Measurements from ENCODE around the gene PVRIG. TPM values are rescaled to one million over a fixed set of nuclear protein-coding genes. Genes with fewer than 3 reads are reported as not detected.
"Not testable (repeated sequence)": the region's sequence is repeated elsewhere in the genome, so short reads cannot be mapped to it uniquely, and the experiment has no call there.

The PVRIG gene
- total RNA-seq, 2 experiments from 2014 or later, result 30.1 to 33.2 TPM

- no peaks in the 10 kb centered on the region for H3K9me3 Mint-ChIP-seq
- H3K27ac ChIP-seq (ENCODE audit: low read depth in 1 of 2, low read length in 2 of 2), result no peak overlapping the region
- H3K9me3 ChIP-seq (ENCODE audit: control insufficient read depth in 1 of 2, insufficient read depth in 1 of 2, low read length in 2 of 2), result no peaks in the 10 kb centered on the region
- POLR2A ChIA-PET, result no interaction called here
- ATAC-seq (ENCODE audit: poor library complexity) (no peak), DNase-seq (no peak)
- no peaks in the 10 kb centered on the region for H3K27me3 ChIP-seq (ENCODE audit: control insufficient read depth in 1 of 2, insufficient read depth in 2 of 2, low read length in 2 of 2)
- peaks cover 5% of the 10 kb centered on the region for H3K4me1 Mint-ChIP-seq (ENCODE audit: low read depth)
- H3K4me3 Mint-ChIP-seq, result no peak overlapping the region
- no peak overlapping the region for H3K4me3 ChIP-seq (ENCODE audit: low read length)
- CTCF ChIA-PET, result no interaction called here
- H3K4me1 ChIP-seq (ENCODE audit: insufficient read depth, low read length), result peaks cover 8% of the 10 kb centered on the region
- intact Hi-C loops (cut with DNase I, micrococcal nuclease), result no loop called here
- H3K36me3 Mint-ChIP-seq (ENCODE audit: low read depth), result no peaks in the 10 kb centered on the region
- H3K27me3 Mint-ChIP-seq, result no peaks in the 10 kb centered on the region
- no peak for TF ChIP-seq CTCF (IDR thresholded peaks at IDR 0.05)
- no peaks in the 10 kb centered on the region for H3K36me3 ChIP-seq (ENCODE audit: insufficient read depth, low read length)
- H3K27ac Mint-ChIP-seq, result no peak overlapping the region
Measured at GRCh38 chr7:100247152-100247757, 27.5 kb downstream of the PVRIG start.

GRCh38 chr7:100248483-100248882 lies 28.7 kb downstream of the PVRIG start:
- CTCF ChIA-PET, result no interaction called here
- peaks cover 3% of the 10 kb centered on the region for H3K4me1 Mint-ChIP-seq (ENCODE audit: low read depth)

GRCh38 chr7:100257017-100257416 lies 37.3 kb downstream of the PVRIG start:
- ATAC-seq (ENCODE audit: poor library complexity), result no peak
- CTCF ChIA-PET, result no interaction called here

More at GRCh38 chr7:100248483-100248882, 28.7 kb downstream of the PVRIG start:
- Mint-ChIP-seq H3K27me3 (no peaks in the 10 kb centered on the region), H3K9me3 (no peaks in the 10 kb centered on the region), H3K27ac (no peak overlapping the region), H3K36me3 (ENCODE audit: low read depth) (no peaks in the 10 kb centered on the region), H3K4me3 (no peak overlapping the region)
- intact Hi-C loops (cut with DNase I, micrococcal nuclease), result no loop called here
- ATAC-seq (ENCODE audit: poor library complexity), result no peak
- Histone ChIP-seq H3K4me1 (ENCODE audit: insufficient read depth, low read length) (peaks cover 6% of the 10 kb centered on the region), H3K27ac (ENCODE audit: low read depth in 1 of 2, low read length in 2 of 2) (no peak overlapping the region), H3K27me3 (ENCODE audit: control insufficient read depth in 1 of 2, insufficient read depth in 2 of 2, low read length in 2 of 2) (no peaks in the 10 kb centered on the region), H3K9me3 (ENCODE audit: control insufficient read depth in 1 of 2, insufficient read depth in 1 of 2, low read length in 2 of 2) (no peaks in the 10 kb centered on the region), H3K36me3 (ENCODE audit: insufficient read depth, low read length) (no peaks in the 10 kb centered on the region), H3K4me3 (ENCODE audit: low read length) (no peak overlapping the region)
- no peak for TF ChIP-seq CTCF (IDR thresholded peaks at IDR 0.05)
- DNase-seq, result no peak
- POLR2A ChIA-PET, result no interaction called here

GRCh38 chr7:100259984-100260383 lies 40.2 kb downstream of the PVRIG start:
- H3K4me1 Mint-ChIP-seq (ENCODE audit: low read depth); H3K36me3 ChIP-seq (ENCODE audit: insufficient read depth, low read length); H3K4me1 ChIP-seq (ENCODE audit: insufficient read depth, low read length); H3K9me3 ChIP-seq (ENCODE audit: control insufficient read depth in 1 of 2, insufficient read depth in 1 of 2, low read length in 2 of 2); DNase-seq; H3K36me3 Mint-ChIP-seq (ENCODE audit: low read depth); ATAC-seq (ENCODE audit: poor library complexity); intact Hi-C loops (cut with DNase I, micrococcal nuclease); H3K4me3 Mint-ChIP-seq; CTCF ChIA-PET; H3K9me3 Mint-ChIP-seq; H3K27me3 ChIP-seq (ENCODE audit: control insufficient read depth in 1 of 2, insufficient read depth in 2 of 2, low read length in 2 of 2); POLR2A ChIA-PET; H3K27ac ChIP-seq (ENCODE audit: low read depth in 1 of 2, low read length in 2 of 2); H3K4me3 ChIP-seq (ENCODE audit: low read length); H3K27me3 Mint-ChIP-seq; H3K27ac Mint-ChIP-seq: not testable (repeated sequence)

More at GRCh38 chr7:100257017-100257416, 37.3 kb downstream of the PVRIG start:
- H3K27ac ChIP-seq (ENCODE audit: low read depth in 1 of 2, low read length in 2 of 2), result no peak overlapping the region
- no peaks in the 10 kb centered on the region for H3K9me3 ChIP-seq (ENCODE audit: control insufficient read depth in 1 of 2, insufficient read depth in 1 of 2, low read length in 2 of 2)
- H3K4me1 Mint-ChIP-seq (ENCODE audit: low read depth), result no peaks in the 10 kb centered on the region
- H3K4me3 Mint-ChIP-seq, result no peak overlapping the region
- no peaks in the 10 kb centered on the region for H3K4me1 ChIP-seq (ENCODE audit: insufficient read depth, low read length)
- no peaks in the 10 kb centered on the region for H3K27me3 Mint-ChIP-seq
- H3K27me3 ChIP-seq (ENCODE audit: control insufficient read depth in 1 of 2, insufficient read depth in 2 of 2, low read length in 2 of 2), result no peaks in the 10 kb centered on the region
- POLR2A ChIA-PET, result no interaction called here
- H3K9me3 Mint-ChIP-seq, result no peaks in the 10 kb centered on the region
- no peaks in the 10 kb centered on the region for H3K36me3 Mint-ChIP-seq (ENCODE audit: low read depth)
- TF ChIP-seq CTCF (IDR thresholded peaks at IDR 0.05), result no peak
- H3K36me3 ChIP-seq (ENCODE audit: insufficient read depth, low read length), result no peaks in the 10 kb centered on the region
- H3K27ac Mint-ChIP-seq, result no peak overlapping the region
- intact Hi-C loops (cut with DNase I, micrococcal nuclease), result no loop called here
- DNase-seq, result no peak
- no peak overlapping the region for H3K4me3 ChIP-seq (ENCODE audit: low read length)

GRCh38 chr7:100262896-100263295 lies 43.1 kb downstream of the PVRIG start:
- not testable (repeated sequence) for ATAC-seq (ENCODE audit: poor library complexity)

More at GRCh38 chr7:100262896-100263295, 43.1 kb downstream of the PVRIG start:
- H3K36me3 Mint-ChIP-seq (ENCODE audit: low read depth); H3K9me3 Mint-ChIP-seq; H3K4me3 ChIP-seq (ENCODE audit: low read length); H3K4me3 Mint-ChIP-seq; H3K9me3 ChIP-seq (ENCODE audit: control insufficient read depth in 1 of 2, insufficient read depth in 1 of 2, low read length in 2 of 2); H3K27ac Mint-ChIP-seq; H3K36me3 ChIP-seq (ENCODE audit: insufficient read depth, low read length); H3K4me1 Mint-ChIP-seq (ENCODE audit: low read depth); H3K27me3 ChIP-seq (ENCODE audit: control insufficient read depth in 1 of 2, insufficient read depth in 2 of 2, low read length in 2 of 2); H3K4me1 ChIP-seq (ENCODE audit: insufficient read depth, low read length); DNase-seq; H3K27ac ChIP-seq (ENCODE audit: low read depth in 1 of 2, low read length in 2 of 2); POLR2A ChIA-PET; H3K27me3 Mint-ChIP-seq; intact Hi-C loops (cut with DNase I, micrococcal nuclease); CTCF ChIA-PET: not testable (repeated sequence)
